Esophagus squamous epithelium (tissue), 4 donors: ENCODE measurements around the gene VPS36.

Experiments
- POLR2A ChIP-seq, 4 donors: fragments of 450-650 bp; IDR thresholded peaks; one replicate each; pipeline ENCODE4 v1.6.1; 2017; ENCODE audit warnings: antibody characterized with exemption in 4 of 4, mild to moderate bottlenecking in 4 of 4, moderate library complexity in 3 of 4
- TF ChIP-seq, protein P1 (sequence below), 6 experiments: fragments of 450-650 bp in 4 of 6; fragments of 200-600 bp in 2 of 6; sonication (generic) in 2 of 6; IDR thresholded peaks; one replicate each; pipeline ENCODE4 v1.5.1; 2016 to 2019; ENCODE audit warnings: antibody characterized with exemption in 6 of 6, mild to moderate bottlenecking in 4 of 6, moderate library complexity in 4 of 6

GRCh38 chr13:52412128-52412527, 38.3 kb downstream of the VPS36 start:
- TF ChIP-seq, protein P1, sequence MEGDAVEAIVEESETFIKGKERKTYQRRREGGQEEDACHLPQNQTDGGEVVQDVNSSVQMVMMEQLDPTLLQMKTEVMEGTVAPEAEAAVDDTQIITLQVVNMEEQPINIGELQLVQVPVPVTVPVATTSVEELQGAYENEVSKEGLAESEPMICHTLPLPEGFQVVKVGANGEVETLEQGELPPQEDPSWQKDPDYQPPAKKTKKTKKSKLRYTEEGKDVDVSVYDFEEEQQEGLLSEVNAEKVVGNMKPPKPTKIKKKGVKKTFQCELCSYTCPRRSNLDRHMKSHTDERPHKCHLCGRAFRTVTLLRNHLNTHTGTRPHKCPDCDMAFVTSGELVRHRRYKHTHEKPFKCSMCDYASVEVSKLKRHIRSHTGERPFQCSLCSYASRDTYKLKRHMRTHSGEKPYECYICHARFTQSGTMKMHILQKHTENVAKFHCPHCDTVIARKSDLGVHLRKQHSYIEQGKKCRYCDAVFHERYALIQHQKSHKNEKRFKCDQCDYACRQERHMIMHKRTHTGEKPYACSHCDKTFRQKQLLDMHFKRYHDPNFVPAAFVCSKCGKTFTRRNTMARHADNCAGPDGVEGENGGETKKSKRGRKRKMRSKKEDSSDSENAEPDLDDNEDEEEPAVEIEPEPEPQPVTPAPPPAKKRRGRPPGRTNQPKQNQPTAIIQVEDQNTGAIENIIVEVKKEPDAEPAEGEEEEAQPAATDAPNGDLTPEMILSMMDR (IDR thresholded peaks at IDR 0.05), result no peak
- no peak for TF ChIP-seq POLR2A (IDR thresholded peaks at IDR 0.05)
